ENCODE data around the gene RXYLT1. TPM values are rescaled to one million over a fixed set of nuclear protein-coding genes. Genes with fewer than 3 reads are reported as not detected.

The RXYLT1 gene
- polyA plus RNA-seq, 1 donor from 2014 or later: 30.5 TPM

- H3K9me2 ChIP-seq (ENCODE audit: insufficient read depth, low read length): no peaks in the 10 kb centered on the region
- no peaks in the 10 kb centered on the region for H3K27me3 ChIP-seq (ENCODE audit: insufficient read depth, low read depth, low read length)
- no peaks in the 10 kb centered on the region for H3K36me3 ChIP-seq (ENCODE audit: insufficient read depth, low read length)
- no peaks in the 10 kb centered on the region for H3K9me3 ChIP-seq (ENCODE audit: low read length)
- H3K4me2 ChIP-seq (ENCODE audit: low read length): no peak overlapping the region
- no peaks in the 10 kb centered on the region for H4K20me1 ChIP-seq (ENCODE audit: insufficient read depth)
- H3K27ac ChIP-seq (ENCODE audit: low read length): no peak overlapping the region
- no peak overlapping the region for H3K9ac ChIP-seq (ENCODE audit: low read length)
- TF ChIP-seq EP300 (conservative IDR thresholded peaks at IDR 0.05; ENCODE audit: poor library complexity, severe bottlenecking) (no peak), POLR2AphosphoS5 (IDR thresholded peaks at IDR 0.05) (no peak), REST (IDR thresholded peaks at IDR 0.05; ENCODE audit: borderline replicate concordance) (no peak), CTCF (IDR thresholded peaks at IDR 0.05; ENCODE audit: poor library complexity, severe bottlenecking) (no peak)
- no peaks in the 10 kb centered on the region for H3F3A ChIP-seq (ENCODE audit: insufficient read depth, low read length, poor library complexity, severe bottlenecking)
- no peaks in the 10 kb centered on the region for H3K79me2 ChIP-seq (replicated peaks; ENCODE audit: insufficient read depth, low read length)
- H2AFZ ChIP-seq (ENCODE audit: low read depth, low read length): no peak overlapping the region
- no peak overlapping the region for H3K4me3 ChIP-seq (ENCODE audit: low read length)
Observed at GRCh38 chr12:63811755-63812154, 32.0 kb downstream of the RXYLT1 start.

- Histone ChIP-seq H3F3A (ENCODE audit: insufficient read depth, low read length, poor library complexity, severe bottlenecking) (no peaks in the 10 kb centered on the region), H3K4me2 (ENCODE audit: low read length) (no peak overlapping the region), H3K27ac (ENCODE audit: low read length) (no peak overlapping the region), H3K36me3 (ENCODE audit: insufficient read depth, low read length) (no peaks in the 10 kb centered on the region), H3K4me3 (ENCODE audit: low read length) (no peak overlapping the region), H3K9me2 (ENCODE audit: insufficient read depth, low read length) (no peaks in the 10 kb centered on the region), H4K20me1 (ENCODE audit: insufficient read depth) (no peaks in the 10 kb centered on the region), H3K27me3 (ENCODE audit: insufficient read depth, low read depth, low read length) (no peaks in the 10 kb centered on the region), H3K9me3 (ENCODE audit: low read length) (no peaks in the 10 kb centered on the region), H2AFZ (ENCODE audit: low read depth, low read length) (no peak overlapping the region), H3K9ac (ENCODE audit: low read length) (no peak overlapping the region), H3K79me2 (replicated peaks; ENCODE audit: insufficient read depth, low read length) (no peaks in the 10 kb centered on the region)
- TF ChIP-seq TAF1 (IDR thresholded peaks at IDR 0.05; ENCODE audit: low read depth): no peak
- TF ChIP-seq POLR2AphosphoS5 (IDR thresholded peaks at IDR 0.05): no peak
Observed at GRCh38 chr12:63814146-63814772, 34.5 kb downstream of the RXYLT1 start.

GRCh38 chr12:63815482-63815852 lies 35.8 kb downstream of the RXYLT1 start:
- Histone ChIP-seq H3F3A (ENCODE audit: insufficient read depth, low read length, poor library complexity, severe bottlenecking) (no peaks in the 10 kb centered on the region), H3K27me3 (ENCODE audit: insufficient read depth, low read depth, low read length) (no peaks in the 10 kb centered on the region), H3K9me3 (ENCODE audit: low read length) (no peaks in the 10 kb centered on the region), H2AFZ (ENCODE audit: low read depth, low read length) (no peak overlapping the region), H3K4me2 (ENCODE audit: low read length) (no peak overlapping the region), H3K36me3 (ENCODE audit: insufficient read depth, low read length) (no peaks in the 10 kb centered on the region), H4K20me1 (ENCODE audit: insufficient read depth) (no peaks in the 10 kb centered on the region), H3K9me2 (ENCODE audit: insufficient read depth, low read length) (no peaks in the 10 kb centered on the region), H3K27ac (ENCODE audit: low read length) (no peak overlapping the region), H3K9ac (ENCODE audit: low read length) (no peak overlapping the region), H3K79me2 (replicated peaks; ENCODE audit: insufficient read depth, low read length) (no peaks in the 10 kb centered on the region), H3K4me3 (ENCODE audit: low read length) (no peak overlapping the region)
- TF ChIP-seq EZH2 (IDR thresholded peaks at IDR 0.05; ENCODE audit: borderline replicate concordance, insufficient read depth, low read length, poor library complexity, severe bottlenecking) (no peak), POLR2AphosphoS5 (IDR thresholded peaks at IDR 0.05) (no peak)
